Activated naive CD4-positive, alpha-beta T cell (primary cell): ENCODE measurements around the gene CUL3.

Experiments
- DNase-seq, 4 experiments: peaks; one replicate each; lab custom pipeline; 2025; lab: John Stamatoyannopoulos, UW

The CUL3 gene

GRCh38 chr2:224580248-224580647 lies 4.9 kb downstream of the CUL3 start:
- no peak for DNase-seq

GRCh38 chr2:224579411-224579810 lies 5.8 kb downstream of the CUL3 start:
- DNase-seq: no peak

- no peak for DNase-seq
These were observed 7.6 kb downstream of the CUL3 start for GRCh38 chr2:224577541-224577940.

GRCh38 chr2:224576088-224576715 lies 9.0 kb downstream of the CUL3 start:
- no peak for DNase-seq

GRCh38 chr2:224574423-224575084 lies 10.6 kb downstream of the CUL3 start:
- DNase-seq: no peak

- no peak for DNase-seq
These were observed 11.4 kb downstream of the CUL3 start for GRCh38 chr2:224573724-224574123.

GRCh38 chr2:224572338-224572737 lies 12.8 kb downstream of the CUL3 start:
- no peak for DNase-seq

GRCh38 chr2:224570328-224570993 lies 14.7 kb downstream of the CUL3 start:
- DNase-seq: no peak

- no peak for DNase-seq
These were observed 15.5 kb downstream of the CUL3 start for GRCh38 chr2:224569654-224570053.

GRCh38 chr2:224565452-224566035 lies 19.6 kb downstream of the CUL3 start:
- DNase-seq: no peak

- DNase-seq: no peak
These were observed 21.6 kb downstream of the CUL3 start for GRCh38 chr2:224563537-224563936.

- no peak for DNase-seq
These were observed 22.3 kb downstream of the CUL3 start for GRCh38 chr2:224562831-224563230.

GRCh38 chr2:224561234-224562005 lies 23.7 kb downstream of the CUL3 start:
- DNase-seq: no peak

- no peak for DNase-seq
These were observed 24.6 kb downstream of the CUL3 start for GRCh38 chr2:224560549-224560948.

- no peak for DNase-seq
These were observed 27.6 kb downstream of the CUL3 start for GRCh38 chr2:224557610-224558009.

GRCh38 chr2:224556381-224556780 lies 28.8 kb downstream of the CUL3 start:
- DNase-seq: no peak

- no peak for DNase-seq
These were observed 29.3 kb downstream of the CUL3 start for GRCh38 chr2:224555823-224556366.

GRCh38 chr2:224552771-224553170 lies 32.4 kb downstream of the CUL3 start:
- no peak for DNase-seq

- no peak for DNase-seq
These were observed 33.5 kb downstream of the CUL3 start for GRCh38 chr2:224551693-224552092.

- no peak for DNase-seq
These were observed 38.2 kb downstream of the CUL3 start for GRCh38 chr2:224546926-224547325.

GRCh38 chr2:224545884-224546644 lies 39.1 kb downstream of the CUL3 start:
- no peak for DNase-seq
